GM18526 (cell line): ENCODE measurements around the gene BCL2A1.

ENCODE experiments used
- POLR2A ChIP-seq: IDR thresholded peaks from 3 replicates; pipeline ENCODE4 v1.6.1; 2011; ENCODE audit not compliant: insufficient read length; ENCODE audit errors: extremely low read depth

BCL2A1 gene

DNA sequence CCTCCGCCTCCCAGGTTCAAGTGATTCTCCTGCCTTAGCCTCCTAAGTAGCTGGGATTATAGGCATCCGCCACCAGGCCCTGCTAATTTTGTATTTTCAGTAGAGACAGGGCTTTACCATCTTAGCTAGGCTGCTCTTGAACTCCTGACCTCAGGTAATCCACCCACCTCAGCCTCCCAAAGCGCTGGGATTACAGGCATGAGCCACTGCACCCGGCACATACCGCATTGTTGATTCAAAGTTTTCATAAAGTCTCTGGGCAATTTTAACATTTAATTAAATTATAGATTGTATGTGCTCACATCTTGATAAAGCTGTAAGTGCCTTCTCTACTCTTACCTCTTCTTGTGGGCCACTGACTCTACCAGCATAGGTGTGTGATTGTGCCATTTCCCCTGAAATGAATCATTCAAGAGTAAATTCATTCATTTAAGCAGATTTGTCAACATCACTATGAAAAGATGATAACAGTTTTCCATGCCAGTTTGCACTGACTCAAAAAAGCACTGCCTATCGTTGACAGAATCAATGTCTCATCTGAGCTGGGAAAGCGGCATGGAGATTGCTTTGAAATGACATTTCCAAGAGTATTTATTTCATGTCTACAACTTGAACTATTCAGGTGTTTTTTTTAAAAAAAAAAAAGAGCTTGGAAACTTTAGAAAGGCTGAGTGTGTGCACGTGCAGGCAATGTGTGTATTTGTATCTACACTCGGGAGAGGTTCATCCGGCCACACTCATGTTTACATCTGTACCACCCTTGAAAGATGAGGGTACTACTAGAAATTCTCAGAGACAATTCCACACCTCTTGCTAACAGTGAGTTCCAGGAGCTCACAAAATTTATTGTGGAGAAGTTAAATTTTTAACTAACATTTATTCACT lies 3.5 kb downstream of the BCL2A1 start:
- TF ChIP-seq POLR2A = no peak

DNA sequence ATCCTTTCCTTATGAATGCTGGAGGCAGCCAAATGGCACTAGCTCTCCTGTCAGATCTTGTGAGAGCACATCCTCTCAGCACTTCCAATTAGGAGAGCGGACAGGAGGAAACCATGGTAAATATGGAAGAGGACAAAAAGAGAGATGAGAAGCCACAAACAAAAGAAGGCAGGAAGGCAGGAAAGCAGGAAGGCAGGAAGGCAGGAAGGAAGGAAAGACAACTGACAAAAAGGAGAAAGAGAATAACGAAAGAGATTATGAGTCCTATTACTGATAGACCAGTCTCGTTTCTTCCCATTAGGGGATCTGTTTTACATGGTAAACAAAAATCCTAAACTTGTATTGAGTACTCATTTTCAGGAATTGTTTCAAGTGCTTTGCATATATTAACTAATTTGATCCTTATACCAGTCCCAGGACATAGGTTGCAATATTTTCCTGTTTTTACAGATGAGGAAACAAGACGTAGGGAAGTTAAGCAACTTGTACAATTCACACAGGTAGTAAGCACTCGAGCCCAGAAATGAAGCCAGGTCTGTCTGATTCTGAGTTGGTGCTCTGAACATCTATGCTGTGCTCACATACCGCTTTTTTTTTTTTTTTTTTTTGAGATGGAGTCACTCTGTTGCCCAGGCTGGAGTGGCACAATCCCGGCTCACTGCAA lies 4.2 kb downstream of the BCL2A1 start:
- no peak for TF ChIP-seq POLR2A

DNA sequence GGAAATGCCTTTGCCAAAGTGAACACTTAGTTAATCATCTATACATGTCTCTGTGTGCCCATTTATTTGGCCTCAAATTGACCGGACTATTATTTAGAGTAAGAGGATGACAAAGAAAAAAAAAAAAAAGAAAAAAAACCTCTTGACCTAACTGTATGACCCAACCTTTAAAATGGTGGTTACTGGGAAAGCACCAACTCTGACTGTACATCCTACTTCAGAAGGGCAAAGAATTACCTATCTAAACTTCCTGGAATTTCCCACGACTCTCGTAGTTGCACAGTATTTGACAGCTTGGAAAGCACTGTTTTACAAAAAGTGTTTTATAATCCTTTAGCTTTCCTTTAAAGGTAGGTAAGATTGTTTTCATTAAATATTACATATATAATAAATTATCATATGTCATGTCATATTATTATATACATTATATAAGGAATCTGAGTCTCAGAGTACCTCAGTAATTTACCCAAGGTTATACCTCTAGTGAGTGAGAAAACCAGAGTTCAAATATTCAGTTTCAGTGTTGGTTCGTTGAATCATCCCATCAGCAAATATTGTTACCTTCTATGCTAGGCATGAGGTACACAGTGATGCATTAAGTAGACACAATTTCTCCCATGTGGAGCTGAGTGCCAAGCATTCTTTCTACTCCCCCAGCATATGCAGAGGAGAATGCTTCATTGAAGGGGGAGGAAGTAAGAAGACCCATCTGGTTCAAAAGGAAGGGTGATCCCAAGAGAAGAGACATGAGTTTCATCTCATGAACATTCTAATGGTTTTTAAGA lies 5.0 kb downstream of the BCL2A1 start:
- TF ChIP-seq POLR2A = no peak

DNA sequence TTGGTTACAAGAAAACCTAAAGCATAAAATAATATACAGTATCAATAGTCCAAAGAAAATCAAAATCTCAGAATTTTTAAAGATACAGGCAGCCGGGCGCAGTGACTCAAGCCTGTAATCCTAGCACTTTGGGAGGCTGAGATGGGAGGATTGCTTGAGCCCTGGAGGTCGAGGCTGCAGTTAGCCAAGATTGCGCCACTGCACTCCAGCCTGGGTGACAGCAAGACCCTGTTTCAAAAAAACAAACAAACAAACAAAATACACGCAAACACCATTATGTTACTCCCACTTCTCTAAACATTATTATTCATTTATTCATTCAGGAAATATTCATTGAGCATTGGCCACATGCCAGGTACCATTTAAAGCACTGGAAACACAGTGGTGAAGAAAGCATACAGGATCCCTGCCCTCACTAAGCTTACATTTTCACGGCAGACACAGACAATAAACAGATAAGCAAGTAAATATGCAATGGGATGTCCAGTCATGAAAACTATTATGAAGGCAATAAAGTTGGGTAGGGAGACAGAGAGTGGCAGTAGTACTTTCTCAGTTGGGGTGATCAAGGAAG lies 6.7 kb downstream of the BCL2A1 start:
- no peak for TF ChIP-seq POLR2A

DNA sequence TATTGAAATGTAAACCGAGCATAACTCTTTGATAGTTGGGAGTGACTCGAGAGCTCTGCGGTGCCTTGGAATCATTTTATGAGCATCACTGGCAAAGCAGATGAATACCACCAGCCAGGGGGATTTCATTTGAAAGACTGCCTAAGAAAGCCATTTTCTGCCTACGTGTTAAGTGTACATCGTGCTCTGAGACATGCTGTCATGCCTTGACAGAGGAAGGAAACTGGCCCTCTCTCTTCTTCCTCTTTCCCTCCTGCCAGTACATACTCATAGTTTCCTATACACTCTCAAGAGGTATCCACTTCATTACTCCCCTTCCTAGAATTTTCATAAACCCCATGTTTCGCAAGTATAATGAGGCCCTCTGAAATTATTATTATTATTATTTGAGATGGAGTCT lies 8.8 kb downstream of the BCL2A1 start:
- TF ChIP-seq POLR2A = no peak

DNA sequence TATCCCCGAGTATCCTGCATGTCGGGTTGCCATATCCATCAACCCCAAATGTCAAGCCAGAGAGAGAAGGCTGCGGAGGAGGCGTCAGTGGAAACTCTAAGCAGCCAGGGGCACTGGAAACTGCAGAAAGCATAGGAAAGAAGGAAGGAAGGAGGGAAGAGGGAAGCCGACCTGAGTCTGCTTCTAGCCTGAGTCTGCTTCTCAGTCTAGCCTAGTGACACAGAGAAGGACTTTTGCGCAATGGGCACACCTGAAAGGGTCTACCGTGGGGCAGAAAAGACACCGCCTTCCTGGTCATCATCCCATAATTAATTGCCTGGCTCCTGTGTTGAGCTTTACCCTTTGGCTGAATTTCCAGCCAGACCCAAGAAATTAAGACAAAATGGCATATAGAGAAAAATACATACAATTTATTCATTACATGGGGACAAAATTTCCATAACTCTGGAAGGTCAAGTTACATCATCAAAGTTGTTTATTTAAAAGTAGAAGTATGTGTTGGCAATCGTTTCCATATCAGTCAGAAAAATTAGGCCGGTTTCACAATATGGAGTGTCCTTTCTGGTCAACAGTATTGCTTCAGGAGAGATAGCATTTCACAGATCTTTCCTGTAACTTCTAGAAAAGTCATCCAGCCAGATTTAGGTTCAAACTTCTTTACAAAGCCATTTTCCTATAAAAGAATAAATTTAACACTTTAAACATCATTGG lies 10.3 kb downstream of the BCL2A1 start:
- no peak for TF ChIP-seq POLR2A

DNA sequence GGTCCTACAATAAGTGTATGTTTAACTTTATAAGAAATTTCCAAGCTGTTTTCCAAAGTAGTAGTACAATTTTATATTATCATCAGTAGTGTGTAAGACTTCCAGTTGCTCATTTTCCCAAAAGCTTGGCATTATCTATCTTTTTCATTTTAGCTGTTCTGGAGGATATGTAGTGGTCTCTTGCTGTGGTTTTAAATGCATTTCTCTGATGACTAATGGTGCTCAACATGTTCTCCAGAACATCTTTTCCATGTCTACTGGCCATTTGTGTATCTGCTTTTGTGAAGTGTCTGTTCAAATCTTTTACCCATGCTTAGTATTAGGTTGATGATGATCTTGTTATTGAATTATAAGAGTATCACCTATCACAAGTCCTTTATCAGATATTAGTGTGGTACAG lies 13.3 kb downstream of the BCL2A1 start:
- no peak for TF ChIP-seq POLR2A

DNA sequence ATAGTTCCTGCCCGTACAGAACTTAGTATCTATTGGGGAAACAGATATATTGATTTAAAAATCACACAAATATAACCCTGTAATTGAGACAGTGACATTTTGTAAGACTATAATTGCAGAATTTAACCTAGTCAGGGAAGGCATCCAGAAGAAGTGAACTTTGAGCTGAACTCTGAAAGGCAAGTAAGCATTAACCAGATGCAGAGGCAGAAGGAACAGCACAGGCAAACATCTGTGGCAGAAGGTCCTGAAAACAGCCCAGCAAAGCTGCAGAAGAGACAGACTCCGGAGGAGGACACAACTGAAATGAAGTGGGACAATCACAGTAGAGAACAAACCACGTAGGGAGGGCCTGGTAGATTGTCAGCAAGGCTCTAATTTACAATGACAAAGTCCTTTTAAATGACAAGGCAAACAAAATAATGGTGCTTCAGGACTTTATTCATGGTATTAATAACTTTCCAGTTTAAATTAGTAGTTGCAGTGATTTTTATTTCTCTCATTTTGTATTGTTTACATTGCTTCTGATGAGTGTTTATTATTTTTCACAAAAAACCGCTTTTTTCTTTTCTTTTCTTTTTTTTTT lies 14.5 kb downstream of the BCL2A1 start:
- no peak for TF ChIP-seq POLR2A

DNA sequence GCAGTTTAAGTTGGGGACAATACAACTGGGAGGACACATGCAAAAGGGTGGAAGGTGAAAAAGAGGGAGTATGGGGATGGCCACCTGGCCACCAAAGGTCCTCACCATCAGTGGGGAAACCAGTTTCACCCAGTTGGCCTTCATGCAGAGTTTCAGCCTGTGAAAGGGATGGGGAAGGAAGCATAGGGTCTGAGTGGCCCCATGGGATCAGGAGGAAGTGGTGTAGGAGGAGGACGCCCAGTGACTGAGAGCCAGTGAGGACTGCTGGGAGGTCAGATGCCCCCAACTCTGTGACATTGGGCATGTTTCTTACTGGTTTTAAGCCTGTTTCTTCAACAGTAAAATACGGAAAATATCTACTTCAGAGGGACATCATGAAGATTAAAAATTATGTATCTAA lies 16.3 kb downstream of the BCL2A1 start:
- no peak for TF ChIP-seq POLR2A

DNA sequence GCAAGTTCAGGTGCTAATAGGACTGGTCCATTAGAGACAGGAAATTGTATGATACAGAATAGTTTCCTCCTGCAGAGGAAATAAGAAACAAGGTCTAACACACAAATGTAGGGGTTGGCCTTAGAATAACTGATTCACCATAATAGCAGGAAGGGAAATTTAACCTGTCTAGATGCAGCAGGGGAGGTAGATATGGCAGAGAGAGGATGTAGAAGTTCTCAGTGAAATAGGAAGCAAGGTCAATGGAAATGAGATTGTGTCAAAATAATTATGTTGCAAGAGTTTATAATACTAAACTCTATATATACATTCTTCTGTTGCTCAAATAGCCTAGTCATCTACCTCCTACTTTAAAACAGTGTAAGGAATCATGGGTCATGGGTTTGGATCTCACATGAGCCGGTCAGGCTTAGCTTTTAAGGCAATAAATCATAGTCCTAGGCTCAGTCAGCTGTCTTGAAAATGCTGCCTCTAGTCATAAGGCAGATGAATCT lies 17.0 kb downstream of the BCL2A1 start:
- no peak for TF ChIP-seq POLR2A

DNA sequence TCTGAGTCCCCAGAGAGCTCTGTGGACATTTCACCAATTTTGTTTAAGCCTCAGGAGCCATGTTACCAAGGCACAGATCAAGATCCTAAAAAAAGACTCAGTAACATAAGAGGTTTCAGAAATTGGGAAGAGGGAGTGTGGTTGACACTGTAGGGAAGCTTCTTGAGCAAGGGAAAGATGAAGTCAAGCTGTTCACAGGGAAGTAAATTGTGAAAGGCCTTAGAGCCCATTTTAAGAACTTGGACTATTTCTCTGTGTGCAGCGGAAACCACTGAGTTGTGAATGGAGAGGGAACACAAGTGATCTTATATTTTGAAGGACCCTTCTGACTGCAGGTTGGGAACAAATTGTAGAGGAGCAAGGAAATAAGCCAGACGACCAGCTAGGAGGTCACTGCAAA lies 18.7 kb downstream of the BCL2A1 start:
- TF ChIP-seq POLR2A = no peak

DNA sequence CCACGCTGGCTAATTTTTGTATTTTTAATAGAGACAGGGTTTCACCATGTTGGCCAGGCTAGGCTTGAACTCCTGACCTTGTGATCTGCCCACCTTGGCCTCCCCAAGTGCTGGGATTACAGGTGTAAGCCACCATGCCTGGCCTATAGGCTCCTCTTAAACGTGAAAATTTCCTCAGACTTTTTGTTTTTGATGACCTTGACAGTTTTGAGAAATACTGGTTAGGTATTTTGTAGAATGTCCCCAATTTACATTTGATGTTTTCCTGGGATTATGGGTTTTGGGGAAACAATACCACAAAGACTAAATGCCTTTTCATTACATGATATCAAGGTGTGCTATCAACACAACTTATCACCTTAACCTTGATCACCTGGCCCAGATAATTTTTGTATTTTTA lies 20.7 kb downstream of the BCL2A1 start:
- TF ChIP-seq POLR2A = no peak

DNA sequence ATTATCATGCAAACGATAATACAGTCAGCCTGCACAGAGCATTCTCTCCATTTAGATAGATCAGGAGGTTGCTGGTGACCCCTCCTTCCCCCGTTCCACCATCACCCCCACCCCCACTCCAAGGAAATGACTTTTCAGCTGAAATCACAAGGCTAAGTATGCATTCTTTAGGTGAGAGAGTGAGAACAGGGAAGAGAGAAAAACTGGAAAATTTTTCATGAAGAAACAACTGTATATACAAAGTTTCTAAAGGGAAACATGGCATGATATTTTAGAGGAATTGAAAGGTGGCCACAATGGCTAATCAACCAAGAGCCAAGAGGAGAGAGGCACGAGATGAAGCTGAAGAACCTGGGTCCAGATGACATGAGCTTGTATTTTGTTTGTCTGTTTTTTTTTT lies 22.2 kb downstream of the BCL2A1 start:
- no peak for TF ChIP-seq POLR2A

DNA sequence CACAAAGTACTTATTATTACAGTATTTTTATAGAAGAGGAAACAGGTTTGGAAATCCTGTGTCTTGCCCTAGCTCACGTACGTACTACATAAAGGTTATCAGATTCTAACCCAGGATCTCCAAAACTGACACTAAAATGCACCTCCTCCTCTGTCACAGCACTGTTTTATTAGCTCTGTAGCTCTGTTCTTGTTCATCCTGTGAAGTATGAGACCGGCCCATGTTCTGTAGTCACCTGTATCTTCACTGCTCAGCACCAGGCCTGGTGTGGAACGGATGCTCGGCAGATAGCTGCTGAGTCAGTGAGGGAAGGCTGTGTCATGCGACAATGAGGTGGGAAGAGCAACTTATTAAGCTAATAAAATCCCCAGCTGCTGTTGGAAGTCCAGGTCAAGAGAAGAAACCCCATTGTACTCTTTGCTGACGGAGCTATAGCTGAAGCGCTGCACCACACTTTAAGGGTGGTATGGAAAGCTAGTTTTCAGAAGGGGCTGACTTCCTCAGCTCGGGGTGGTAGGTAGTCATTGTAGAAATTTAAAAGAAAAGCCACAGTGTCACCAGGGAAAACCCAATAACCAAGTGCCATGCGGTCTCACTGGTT lies 22.8 kb downstream of the BCL2A1 start:
- no peak for TF ChIP-seq POLR2A

DNA sequence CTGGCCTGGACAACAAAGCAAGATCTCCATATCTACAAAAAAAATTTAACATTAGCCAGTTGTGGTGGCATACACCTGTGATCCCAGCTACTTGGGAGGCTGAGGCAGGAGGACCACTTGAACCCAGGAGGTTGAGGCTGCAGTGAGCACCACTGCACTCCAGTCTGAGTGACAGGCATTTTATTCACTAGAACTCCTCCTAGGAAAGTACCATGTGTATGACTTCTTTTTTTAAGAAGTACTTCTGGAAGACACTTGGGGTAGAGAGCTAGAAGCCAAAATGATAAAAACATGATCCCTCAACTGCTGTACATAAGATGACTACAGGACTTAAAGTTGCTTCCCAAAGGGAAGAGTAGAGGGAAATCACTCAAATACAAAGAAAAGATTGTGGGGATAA lies 24.0 kb downstream of the BCL2A1 start:
- no peak for TF ChIP-seq POLR2A

DNA sequence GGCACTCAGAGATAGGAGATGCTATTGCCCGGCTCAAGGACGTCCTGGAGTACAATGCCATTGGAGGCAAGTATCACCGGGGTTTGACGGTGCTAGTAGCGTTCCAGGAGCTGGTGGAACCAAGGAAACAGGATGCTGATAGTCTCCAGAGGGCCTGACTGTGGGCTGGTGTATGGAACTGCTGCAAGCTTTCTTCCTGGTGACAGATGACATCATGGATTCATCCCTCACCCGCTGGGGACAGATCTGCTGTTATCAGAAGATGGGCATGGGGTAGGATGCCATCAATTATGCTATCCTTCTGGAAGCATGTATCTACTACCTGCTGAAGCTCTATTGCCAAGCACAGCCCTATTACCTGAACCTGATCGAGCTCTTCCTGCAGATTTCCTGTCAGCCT lies 26.4 kb downstream of the BCL2A1 start:
- no peak for TF ChIP-seq POLR2A
